Measurements from ENCODE around the gene DES.
A peak's percentile ranks its signal among the peaks of the same experiment; 100 is the strongest.

Gene DES

GRCh38 chr2:219441451-219442255 is 23.5 kb downstream of the DES start:
- DNase-seq, result no peak

GRCh38 chr2:219442256-219443015 is 24.3 kb downstream of the DES start:
- no peak for DNase-seq

GRCh38 chr2:219443016-219443696 is 25.0 kb downstream of the DES start:
- no peak for DNase-seq

GRCh38 chr2:219443697-219444023 is 25.5 kb downstream of the DES start:
- no peak for DNase-seq

GRCh38 chr2:219444566-219445091 is 26.5 kb downstream of the DES start:
- no peak for DNase-seq

- DNase-seq, result peak; percentile 10
These were observed 27.1 kb downstream of the DES start for GRCh38 chr2:219445220-219445640.

GRCh38 chr2:219446101-219446504 is 27.9 kb downstream of the DES start:
- peak; percentile 5 for DNase-seq

GRCh38 chr2:219446689-219447088 is 28.5 kb downstream of the DES start:
- no peak for DNase-seq

GRCh38 chr2:219447242-219448098 is 29.3 kb downstream of the DES start:
- DNase-seq, result no peak

GRCh38 chr2:219448099-219448775 is 30.1 kb downstream of the DES start:
- DNase-seq, result no peak

GRCh38 chr2:219448776-219449341 is 30.7 kb downstream of the DES start:
- no peak for DNase-seq

GRCh38 chr2:219449609-219450008 is 31.4 kb downstream of the DES start:
- no peak for DNase-seq

- peak; percentile 50 for DNase-seq
These were observed 33.6 kb downstream of the DES start for GRCh38 chr2:219451661-219452360.

GRCh38 chr2:219452361-219453317 is 34.5 kb downstream of the DES start:
- peak; percentile 95 for DNase-seq

GRCh38 chr2:219453671-219454590 is 35.8 kb downstream of the DES start:
- DNase-seq, result peak; percentile 94

- no peak for DNase-seq
These were observed 37.4 kb downstream of the DES start for GRCh38 chr2:219455581-219455980.

GRCh38 chr2:219457784-219458369 is 39.7 kb downstream of the DES start:
- no peak for DNase-seq

- DNase-seq, result no peak
These were observed 40.8 kb downstream of the DES start for GRCh38 chr2:219458996-219459395.

Measured in NCI-H446 treated with DMSO at 0.1 percent for 48 hours (cell line).